Right lobe of liver (tissue), 6 donors: ENCODE data around the gene ACP7. TPM values are rescaled to one million over a fixed set of nuclear protein-coding genes. Genes with fewer than 3 reads are reported as not detected.

Source experiments
- ATAC-seq, 4 donors: fragments of 200-7000 bp; cut with Tn5 transposase; one replicate each; pipeline ENCODE4 v1.9.1; 2020; ENCODE audit warnings: mild to moderate bottlenecking in 4 of 4, moderate library complexity in 4 of 4
- DNase-seq, 3 donors: peaks; one replicate each; pipeline ENCODE4 v3.0.0-alpha.2; 2020
- H3K27ac ChIP-seq, 3 donors: fragments of 200-600 bp; one replicate each; pipeline ENCODE4 v1.8.0; 2022
- H3K27me3 ChIP-seq, 2 donors: fragments of 200-600 bp; one replicate each; pipeline ENCODE4 v1.8.0; 2022
- H3K36me3 ChIP-seq, 4 donors: fragments of 200-600 bp; sonication (generic) in 1 of 4; one replicate each; pipeline versions ENCODE4 v1.5.1 to v1.8.0; 2017 to 2022; ENCODE audit warnings: control low read depth in 1 of 4
- H3K4me1 ChIP-seq, 4 donors: fragments of 200-600 bp; sonication (generic) in 1 of 4; one replicate each; pipeline versions ENCODE4 v1.5.1 to v1.8.0; 2017 to 2022; ENCODE audit warnings: control low read depth in 1 of 4
- H3K4me3 ChIP-seq, 3 donors: fragments of 200-600 bp; one replicate each; pipeline ENCODE4 v1.8.0; 2022
- H3K9me3 ChIP-seq, 4 donors: fragments of 200-600 bp; sonication (generic) in 1 of 4; one replicate each; pipeline versions ENCODE4 v1.5.1 to v1.8.0; 2017 to 2022; ENCODE audit warnings: control low read depth in 1 of 4
- CTCF ChIP-seq, 4 donors: fragments of 200-600 bp in 3 of 4; fragments of 450-650 bp in 1 of 4; IDR thresholded peaks; one replicate each; pipeline versions ENCODE4 v1.5.1 to v1.8.0; 2016 to 2022; ENCODE audit warnings: antibody characterized with exemption in 4 of 4, mild to moderate bottlenecking in 2 of 4
- POLR2A ChIP-seq: fragments of 450-650 bp; IDR thresholded peaks from one replicate; pipeline ENCODE4 v1.6.1; 2017; ENCODE audit warnings: antibody characterized with exemption, mild to moderate bottlenecking
- WGBS: methylation state at CpG from one replicate; pipeline ENCODE4 v1.1.6; 2018; ENCODE audit warnings: low coverage, low lambda C conversion rate; ENCODE audit not compliant: insufficient coverage; ENCODE audit errors: missing lambda C conversion rate; 5-methylcytosine and 5-hydroxymethylcytosine counted together
- intact Hi-C, 2 donors: fragments of 100-400 bp; cut with DNase I; formaldehyde crosslinking; loops; one replicate each; pipeline versions ENCODE4 v1.11.2 to v1.14.1; 2022
- total RNA-seq, 6 experiments: library from RNA; depleted of rRNA in 2 of 6; stranded (reverse); fragments of >200 nt in 2 of 6; fragmentation: NEBNext Ultra II Directional in 3 of 6; extraction: Animal tissue kit (Norgen Biotek cat#: 25700) in 3 of 6; gene quantifications; one replicate each; pipeline versions ENCODE4 v1.1.0 to v1.2.4, GENCODE V29; 2016 to 2023
- donor health status: DM: no; HTN: yes; CAD: no.
- donor health status: DM: no; HTN: no; CAD: no.
- donor health status: DM: no; HTN: no; CAD: no.
- donor health status: DM: no; HTN: yes; CAD: no.
- donor health status: DM: no; HTN: yes; CAD: no.

The ACP7 gene
- total RNA-seq, 6 experiments from 2014 or later = not detected

DNA sequence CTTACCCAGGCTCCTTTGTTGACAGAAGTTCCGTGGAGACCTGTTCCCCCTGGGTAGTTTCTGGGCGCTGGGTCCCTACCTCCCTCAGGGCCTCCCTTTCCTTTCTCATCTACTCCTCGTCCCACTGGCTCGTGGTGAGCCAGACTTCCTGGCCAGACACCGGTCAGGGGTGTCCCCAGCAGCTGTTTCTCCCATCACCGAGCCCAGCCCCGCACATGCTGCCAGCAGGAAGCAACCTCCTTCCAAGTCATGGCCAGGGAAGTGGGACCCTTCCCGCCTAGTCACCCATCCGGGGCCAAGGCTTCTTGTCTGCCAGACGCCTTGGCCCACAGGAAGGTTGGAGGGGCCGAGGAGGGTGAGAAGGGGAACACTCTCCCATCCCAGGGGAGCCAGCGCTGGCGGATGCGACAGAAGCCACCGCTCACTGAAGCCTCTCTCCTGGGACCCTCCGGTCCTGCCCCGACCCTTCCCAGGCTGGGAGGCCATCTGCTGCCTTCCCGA lies 47.1 kb downstream of the ACP7 start:
- H3K27me3 ChIP-seq = no peaks in the 10 kb centered on the region
- WGBS = 57% methylated on average over 17 of the region's 18 CpGs
- TF ChIP-seq POLR2A = no peak
- no peak for TF ChIP-seq CTCF (IDR thresholded peaks at IDR 0.05)
- DNase-seq (no peak), ATAC-seq (no peak)
- intact Hi-C loops = loop anchor here (10.0 kb wide), 1 partner anchor 53 kb away; no protein-coding TSS in a partner anchor
- H3K4me1 ChIP-seq = peaks cover 0 to 37% (median 16%) of the 10 kb centered on the region in 4 donors
- H3K36me3 ChIP-seq = no peaks in the 10 kb centered on the region
- H3K9me3 ChIP-seq = no peaks in the 10 kb centered on the region
- no peak overlapping the region for H3K4me3 ChIP-seq
- H3K27ac ChIP-seq = no peak overlapping the region

GRCh38 chr19:39132344-39132969 lies 48.3 kb downstream of the ACP7 start:
- ATAC-seq (no peak), DNase-seq (no peak)
- Histone ChIP-seq H3K4me1 (peaks cover 0 to 29% (median 11%) of the 10 kb centered on the region in 4 donors), H3K9me3 (no peaks in the 10 kb centered on the region), H3K27ac (no peak overlapping the region), H3K36me3 (no peaks in the 10 kb centered on the region), H3K4me3 (no peak overlapping the region), H3K27me3 (no peaks in the 10 kb centered on the region)
- 59% methylated on average over 14 of the region's 20 CpGs for WGBS
- TF ChIP-seq POLR2A = no peak
- TF ChIP-seq CTCF (IDR thresholded peaks at IDR 0.05) = no peak
- intact Hi-C loops = loop anchor here (10.0 kb wide), 1 partner anchor 52 kb away; no protein-coding TSS in a partner anchor

- ATAC-seq (peak in 3 of 4 donors; percentile 11 to 16 (median 15)), DNase-seq (peak in 1 of 3 donors; percentile 40)
- no peaks in the 10 kb centered on the region for H3K36me3 ChIP-seq
- 44% methylated on average over 13 of the region's 23 CpGs for WGBS
- intact Hi-C loops = loop anchor here (10.0 kb wide), 1 partner anchor 51 kb away; no protein-coding TSS in a partner anchor
- H3K4me3 ChIP-seq = no peak overlapping the region
- TF ChIP-seq CTCF (IDR thresholded peaks at IDR 0.05) (no peak), POLR2A (no peak)
- H3K9me3 ChIP-seq = no peaks in the 10 kb centered on the region
- no peaks in the 10 kb centered on the region for H3K27me3 ChIP-seq
- no peak overlapping the region for H3K27ac ChIP-seq
- H3K4me1 ChIP-seq = peaks cover 0 to 17% (median 5%) of the 10 kb centered on the region in 4 donors
These were observed 49.5 kb downstream of the ACP7 start for GRCh38 chr19:39133431-39134270.

DNA sequence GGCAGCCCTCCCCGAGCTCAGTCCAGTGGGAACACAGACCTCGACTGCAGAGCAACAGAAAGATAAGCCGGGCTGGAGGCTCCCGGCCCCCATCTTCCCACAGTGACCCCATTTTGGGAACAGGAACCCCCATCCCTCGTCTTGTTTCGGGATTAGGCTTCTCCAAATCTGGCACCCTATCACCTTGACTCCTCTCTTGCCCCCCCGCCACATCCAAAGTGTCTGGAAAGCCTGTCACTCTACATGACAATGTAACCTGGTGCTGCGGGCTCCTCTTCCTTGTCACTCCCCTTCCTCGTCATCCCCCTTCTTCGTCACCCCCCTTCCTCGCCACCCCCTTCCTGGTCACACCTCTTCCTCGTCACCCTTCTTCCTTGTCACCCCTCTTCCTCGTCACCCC lies 51.5 kb downstream of the ACP7 start:
- intact Hi-C loops = loop anchor here (10.0 kb wide), 1 partner anchor 49 kb away; no protein-coding TSS in a partner anchor
- 90% methylated on average over 3 of the region's 13 CpGs for WGBS
- DNase-seq = no peak
- TF ChIP-seq POLR2A = no peak
- TF ChIP-seq CTCF (IDR thresholded peaks at IDR 0.05) = no peak
- H3K27me3 ChIP-seq = no peaks in the 10 kb centered on the region
- peaks cover 0 to 11% (median 4%) of the 10 kb centered on the region in 4 donors for H3K4me1 ChIP-seq
- no peaks in the 10 kb centered on the region for H3K9me3 ChIP-seq
- ATAC-seq = no peak
- H3K36me3 ChIP-seq = no peaks in the 10 kb centered on the region
- H3K4me3 ChIP-seq = no peak overlapping the region
- no peak overlapping the region for H3K27ac ChIP-seq
